MCF 10A (cell line): Measurements from ENCODE around the gene LSM4. TPM values are rescaled to one million over a fixed set of nuclear protein-coding genes. Genes with fewer than 3 reads are reported as not detected.

Source experiments
- BruUV-seq: library from RNA; stranded (reverse); fragments of 400-500 nt; replicated peaks from 2 replicates; lab custom pipeline; 2021; lab: Mats Ljungman, UMichigan
- CTCF ChIA-PET: fragments of 300-600 bp; sonication (Branson Sonifier 250); formaldehyde crosslinking; extraction: SDS; loops from one replicate; lab custom pipeline; 2021; ENCODE audit warnings: antibody characterized with exemption, inconsistent platforms; lab: Yijun Ruan, JAX
- POLR2A ChIA-PET: fragments of 300-600, 350-650 bp; sonication (Branson Sonifier 250); formaldehyde crosslinking; extraction: SDS; loops from one replicate; lab custom pipeline; 2020; ENCODE audit warnings: antibody characterized with exemption, inconsistent platforms; lab: Yijun Ruan, JAX
- DNase-seq: peaks from one replicate; pipeline ENCODE4 v3.0.0-alpha.2; 2018; ENCODE audit not compliant: unreplicated experiment
- H3K27ac Mint-ChIP-seq: one replicate; pipeline ENCODE4 v1.8.0; 2022; ENCODE audit warnings: mild to moderate bottlenecking, low read depth, mixed read lengths; ENCODE audit not compliant: unreplicated experiment
- H3K27me3 Mint-ChIP-seq: one replicate; pipeline ENCODE4 v1.8.0; 2022; ENCODE audit warnings: mixed read lengths; ENCODE audit not compliant: insufficient read depth, unreplicated experiment
- H3K36me3 Mint-ChIP-seq: one replicate; pipeline ENCODE4 v1.8.0; 2022; ENCODE audit warnings: mild to moderate bottlenecking, moderate library complexity, mixed read lengths; ENCODE audit not compliant: insufficient read depth, unreplicated experiment
- H3K4me1 Mint-ChIP-seq: one replicate; pipeline ENCODE4 v1.8.0; 2022; ENCODE audit warnings: mixed read lengths; ENCODE audit not compliant: insufficient read depth, unreplicated experiment
- H3K4me3 Mint-ChIP-seq: one replicate; pipeline ENCODE4 v1.8.0; 2022; ENCODE audit warnings: mild to moderate bottlenecking, moderate library complexity, mixed read lengths; ENCODE audit not compliant: unreplicated experiment
- H3K9me3 Mint-ChIP-seq: one replicate; pipeline ENCODE4 v1.8.0; 2022; ENCODE audit warnings: mixed read lengths; ENCODE audit not compliant: unreplicated experiment
- intact Hi-C: fragments of 100-400 bp; cut with micrococcal nuclease; formaldehyde crosslinking; loops from 2 replicates; pipeline ENCODE4 v1.14.1; 2022
- total RNA-seq: library from RNA; stranded (reverse); gene quantifications from 2 replicates; pipeline ENCODE4 v1.2.3, GENCODE V29; 2022
- TF ChIP-seq, protein P1 (sequence below): fragments of 200-600 bp; IDR thresholded peaks from one replicate; pipeline ENCODE4 v1.8.0; 2022; ENCODE audit warnings: antibody characterized with exemption, mild to moderate bottlenecking; ENCODE audit not compliant: unreplicated experiment

LSM4 gene
- total RNA-seq, 1 experiment from 2014 or later, result 193 TPM

DNA sequence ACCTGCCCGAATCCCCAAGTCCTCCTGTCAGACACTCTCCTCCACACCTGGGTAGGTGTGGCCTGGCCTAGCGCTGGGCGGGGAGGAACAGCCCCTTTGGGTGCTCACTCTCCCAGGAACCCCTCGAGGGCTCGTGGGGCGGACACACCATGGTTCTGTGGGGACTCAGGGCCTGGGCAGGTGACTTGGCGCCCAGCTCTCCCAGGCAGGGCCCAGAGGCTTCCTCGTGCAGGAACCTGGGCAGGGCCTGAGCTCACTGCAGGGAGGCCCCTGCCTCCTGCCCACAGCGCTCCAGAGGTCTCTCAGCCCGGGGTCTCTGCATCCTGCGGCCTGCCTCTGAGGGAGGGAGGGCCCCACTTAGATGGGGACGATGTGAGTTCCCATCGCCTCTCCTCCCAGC is 11.9 kb downstream of the LSM4 start:
- peaks cover 62% of the 10 kb centered on the region for H3K36me3 Mint-ChIP-seq
- CTCF ChIA-PET, result interaction anchor here (0.6 to 1.8 kb wide), 3 partner anchors 11 to 31 kb away, joined by 3 to 5 read pairs (median 3); partner anchors contain the start of gene LSM4
- intact Hi-C loops, result no loop called here
- TF ChIP-seq, protein P1, sequence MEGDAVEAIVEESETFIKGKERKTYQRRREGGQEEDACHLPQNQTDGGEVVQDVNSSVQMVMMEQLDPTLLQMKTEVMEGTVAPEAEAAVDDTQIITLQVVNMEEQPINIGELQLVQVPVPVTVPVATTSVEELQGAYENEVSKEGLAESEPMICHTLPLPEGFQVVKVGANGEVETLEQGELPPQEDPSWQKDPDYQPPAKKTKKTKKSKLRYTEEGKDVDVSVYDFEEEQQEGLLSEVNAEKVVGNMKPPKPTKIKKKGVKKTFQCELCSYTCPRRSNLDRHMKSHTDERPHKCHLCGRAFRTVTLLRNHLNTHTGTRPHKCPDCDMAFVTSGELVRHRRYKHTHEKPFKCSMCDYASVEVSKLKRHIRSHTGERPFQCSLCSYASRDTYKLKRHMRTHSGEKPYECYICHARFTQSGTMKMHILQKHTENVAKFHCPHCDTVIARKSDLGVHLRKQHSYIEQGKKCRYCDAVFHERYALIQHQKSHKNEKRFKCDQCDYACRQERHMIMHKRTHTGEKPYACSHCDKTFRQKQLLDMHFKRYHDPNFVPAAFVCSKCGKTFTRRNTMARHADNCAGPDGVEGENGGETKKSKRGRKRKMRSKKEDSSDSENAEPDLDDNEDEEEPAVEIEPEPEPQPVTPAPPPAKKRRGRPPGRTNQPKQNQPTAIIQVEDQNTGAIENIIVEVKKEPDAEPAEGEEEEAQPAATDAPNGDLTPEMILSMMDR, result no peak
- no TSS peak for BruUV-seq
- H3K9me3 Mint-ChIP-seq, result no peaks in the 10 kb centered on the region
- H3K27me3 Mint-ChIP-seq, result no peaks in the 10 kb centered on the region
- POLR2A ChIA-PET, result no interaction called here
- no peak overlapping the region for H3K27ac Mint-ChIP-seq
- H3K4me3 Mint-ChIP-seq, result no peak overlapping the region
- no peak for DNase-seq
- no peaks in the 10 kb centered on the region for H3K4me1 Mint-ChIP-seq

DNA sequence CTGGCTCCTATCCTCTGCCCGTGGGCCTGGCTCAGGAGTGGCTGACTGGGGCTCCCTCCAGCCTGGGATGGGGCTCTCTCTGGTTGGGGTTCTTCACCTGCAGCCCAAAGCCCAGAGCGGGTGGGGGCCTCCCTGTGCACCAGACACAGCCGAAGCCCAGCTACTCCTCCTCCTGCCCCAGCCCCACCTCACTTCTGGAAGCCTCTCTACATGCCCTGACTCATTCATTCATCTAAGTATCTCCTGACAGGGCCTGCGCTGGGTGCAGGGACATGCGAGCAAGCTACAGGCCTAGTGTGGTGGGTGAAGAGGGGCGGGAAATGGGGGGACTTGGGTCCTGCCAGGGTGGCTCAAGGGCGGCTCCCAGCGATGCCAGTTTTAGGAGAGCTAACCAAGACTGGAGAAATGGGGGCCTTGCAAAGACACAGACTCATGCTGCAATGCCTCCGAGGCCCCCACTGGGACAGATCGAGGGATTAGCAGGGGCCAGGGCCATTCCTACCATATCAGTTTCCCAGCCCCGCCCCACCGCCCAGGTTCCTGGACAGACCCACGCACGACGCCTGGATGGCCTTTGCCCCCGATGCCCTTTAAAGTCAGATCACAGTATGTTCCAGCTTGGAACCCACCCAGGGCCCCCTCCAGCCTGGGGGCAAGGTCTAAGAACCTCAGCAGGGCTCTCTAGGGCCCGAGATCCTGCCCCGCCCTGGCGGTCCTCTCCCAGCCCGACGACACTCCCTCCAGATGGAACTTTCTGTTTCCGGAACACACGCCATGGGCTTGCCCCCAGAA is 12.6 kb downstream of the LSM4 start:
- ChIA-PET POLR2A (no interaction called here), CTCF (interaction anchor here (0.6 to 1.8 kb wide), 3 partner anchors 12 to 158 kb away, joined by 3 to 5 read pairs (median 4); partner anchors contain the start of gene LSM4)
- intact Hi-C loops, result no loop called here
- no peaks in the 10 kb centered on the region for H3K9me3 Mint-ChIP-seq
- TF ChIP-seq, protein P1, result no peak
- no peak overlapping the region for H3K27ac Mint-ChIP-seq
- H3K36me3 Mint-ChIP-seq, result peaks cover 56% of the 10 kb centered on the region
- no peak overlapping the region for H3K4me3 Mint-ChIP-seq
- no peak for DNase-seq
- BruUV-seq, result no TSS peak
- H3K27me3 Mint-ChIP-seq, result no peaks in the 10 kb centered on the region
- H3K4me1 Mint-ChIP-seq, result no peaks in the 10 kb centered on the region

GRCh38 chr19:18309525-18310064 is 13.3 kb downstream of the LSM4 start:
- no peaks in the 10 kb centered on the region for H3K27me3 Mint-ChIP-seq
- H3K9me3 Mint-ChIP-seq, result no peaks in the 10 kb centered on the region
- peaks cover 2% of the 10 kb centered on the region for H3K4me1 Mint-ChIP-seq
- no peak for DNase-seq
- no peak overlapping the region for H3K4me3 Mint-ChIP-seq
- TF ChIP-seq, protein P1, result no peak
- intact Hi-C loops, result no loop called here
- ChIA-PET CTCF (interaction anchor here (0.6 to 1.8 kb wide), 4 partner anchors 13 to 157 kb away, joined by 3 to 5 read pairs (median 4); partner anchors contain the start of gene LSM4), POLR2A (no interaction called here)
- no peak overlapping the region for H3K27ac Mint-ChIP-seq
- BruUV-seq, result no TSS peak
- H3K36me3 Mint-ChIP-seq, result peaks cover 53% of the 10 kb centered on the region

- Mint-ChIP-seq H3K27ac (no peak overlapping the region), H3K36me3 (peaks cover 47% of the 10 kb centered on the region), H3K4me1 (peaks cover 9% of the 10 kb centered on the region), H3K4me3 (no peak overlapping the region), H3K27me3 (no peaks in the 10 kb centered on the region), H3K9me3 (no peaks in the 10 kb centered on the region)
- TF ChIP-seq, protein P1, result no peak
- ChIA-PET POLR2A (no interaction called here), CTCF (interaction anchor here (1.3 kb wide), 1 partner anchor 20 kb away, joined by 4 read pairs; no protein-coding TSS in a partner anchor)
- BruUV-seq, result no TSS peak
- no peak for DNase-seq
- intact Hi-C loops, result no loop called here
These were observed 13.9 kb downstream of the LSM4 start for GRCh38 chr19:18308948-18309325.
